Activated B cell treated with CpG ODN at 0.5 μM for 24 hours (primary cell): Measurements from ENCODE around the gene THAP8. TPM values are rescaled to one million over a fixed set of nuclear protein-coding genes. Genes with fewer than 3 reads are reported as not detected.

Experiments
- ATAC-seq: fragments of 200-7000 bp; cut with Tn5 transposase; one replicate; pipeline ENCODE4 v1.10.0; 2021; ENCODE audit warnings: low read depth, mild to moderate bottlenecking, moderate library complexity
- CTCF ChIA-PET: fragments of 350-600 bp; sonication (Branson Sonifier 250); formaldehyde crosslinking; loops from one replicate; lab custom pipeline; 2021; ENCODE audit warnings: antibody characterized with exemption; lab: Charles Lee
- POLR2A ChIA-PET: fragments of 350-600 bp; sonication (Branson Sonifier 250); formaldehyde crosslinking; loops from one replicate; lab custom pipeline; 2021; ENCODE audit warnings: antibody characterized with exemption; lab: Charles Lee
- DNase-seq: peaks from one replicate; pipeline ENCODE4 v3.0.0; 2022
- H3K27ac Mint-ChIP-seq: one replicate; pipeline ENCODE4 v1.8.0; 2020; ENCODE audit warnings: mixed read lengths
- H3K27me3 Mint-ChIP-seq: one replicate; pipeline ENCODE4 v1.8.0; 2021; ENCODE audit warnings: mixed read lengths
- H3K36me3 Mint-ChIP-seq: one replicate; pipeline ENCODE4 v1.8.0; 2021; ENCODE audit warnings: low read depth, mixed read lengths
- H3K4me1 Mint-ChIP-seq: one replicate; pipeline ENCODE4 v1.8.0; 2021; ENCODE audit warnings: mixed read lengths
- H3K4me3 Mint-ChIP-seq: one replicate; pipeline ENCODE4 v1.8.0; 2020; ENCODE audit warnings: mild to moderate bottlenecking, mixed read lengths
- H3K9me3 Mint-ChIP-seq: one replicate; pipeline ENCODE4 v1.8.0; 2020; ENCODE audit warnings: mixed read lengths
- CTCF ChIP-seq: fragments of 200-600 bp; IDR thresholded peaks from one replicate; pipeline ENCODE4 v1.8.0; 2022; ENCODE audit warnings: antibody characterized with exemption, mild to moderate bottlenecking
- intact Hi-C: fragments of 100-400 bp; cut with micrococcal nuclease; formaldehyde crosslinking; loops from one replicate; pipeline ENCODE4 v1.15.1; 2024
- total RNA-seq: library from RNA; stranded (reverse); gene quantifications from 2 replicates; pipeline ENCODE4 v1.2.3, GENCODE V29; 2022

Gene THAP8
- total RNA-seq, 1 donor from 2014 or later, result 2.4 TPM

DNA sequence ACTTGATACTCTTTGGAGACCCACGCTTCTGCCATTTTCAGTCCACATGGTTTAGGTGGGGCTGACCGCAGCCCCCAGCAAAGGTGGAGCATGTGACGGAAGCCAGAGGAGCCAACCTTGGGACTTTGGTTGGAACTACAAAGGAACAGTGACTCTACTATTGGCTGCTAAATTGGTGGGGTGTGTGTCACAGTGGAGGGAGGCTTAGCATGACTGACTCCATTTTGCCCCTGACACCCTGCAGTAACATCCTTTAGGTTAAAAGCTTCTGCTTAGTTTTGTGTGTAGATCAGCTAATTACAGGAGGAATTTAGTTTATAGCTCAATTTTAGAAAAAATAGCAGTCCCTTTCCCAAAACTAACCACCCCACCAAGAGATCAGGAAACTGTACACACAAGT, 52.5 kb downstream of the THAP8 start:
- no peak for DNase-seq
- Mint-ChIP-seq H3K4me1 (peaks cover 13% of the 10 kb centered on the region), H3K36me3 (peaks cover 29% of the 10 kb centered on the region), H3K27ac (no peak overlapping the region), H3K4me3 (no peak overlapping the region), H3K27me3 (no peaks in the 10 kb centered on the region), H3K9me3 (no peaks in the 10 kb centered on the region)
- no peak for ATAC-seq
- ChIA-PET POLR2A (no interaction called here), CTCF (no interaction called here)
- intact Hi-C loops, result no loop called here
- no peak for TF ChIP-seq CTCF

GRCh38 chr19:35996777-35997176, 57.3 kb downstream of the THAP8 start:
- Mint-ChIP-seq H3K4me1 (peaks cover 33% of the 10 kb centered on the region), H3K9me3 (no peaks in the 10 kb centered on the region), H3K27ac (no peak overlapping the region), H3K4me3 (peak overlapping the region; percentile 84), H3K36me3 (peaks cover 28% of the 10 kb centered on the region), H3K27me3 (no peaks in the 10 kb centered on the region)
- ChIA-PET POLR2A (interaction anchor here (0.6 to 2.0 kb wide), 3 partner anchors 15 to 968 kb away, joined by 4 to 19 read pairs (median 10); partner anchors contain the start of gene ALKBH6), CTCF (no interaction called here)
- TF ChIP-seq CTCF, result no peak
- ATAC-seq (no peak), DNase-seq (no peak)
- intact Hi-C loops, result no loop called here

- peak within 1 kb of the TSS; percentile 94 for H3K27ac Mint-ChIP-seq
- intact Hi-C loops, result loop anchor here (1.0 kb wide), 4 partner anchors 19 to 250 kb away; partner anchors contain the start of genes ALKBH6, PSENEN, TBCB and THAP8
- ChIA-PET POLR2A (interaction anchor here (0.5 to 2.8 kb wide), 4 partner anchors 19 to 618 kb away, joined by 3 to 17 read pairs (median 6); partner anchors contain the start of genes ALKBH6, POLR2I, THAP8 and WDR62), CTCF (interaction anchor here (1.0 kb wide), 1 partner anchor 58 kb away, joined by 3 read pairs; the partner anchor contains the start of gene THAP8)
- peaks cover 20% of the 10 kb centered on the region for H3K36me3 Mint-ChIP-seq
- DNase-seq (peak; percentile 88), ATAC-seq (peak; percentile 94)
- H3K27me3 Mint-ChIP-seq, result no peaks in the 10 kb centered on the region
- H3K4me3 Mint-ChIP-seq, result peak within 1 kb of the TSS; percentile 94
- no peak for TF ChIP-seq CTCF
- H3K9me3 Mint-ChIP-seq, result no peaks in the 10 kb centered on the region
- H3K4me1 Mint-ChIP-seq, result peaks cover 33% of the 10 kb centered on the region
Observed at GRCh38 chr19:35995048-35995993, 58.8 kb downstream of the THAP8 start, which contains the start of gene SDHAF1. Gene SDHAF1 (plus strand): TSS chr19:35995188. CDS start chr19:35995275, 87 bp downstream.

- intact Hi-C loops, result no loop called here
- Mint-ChIP-seq H3K36me3 (peaks cover 16% of the 10 kb centered on the region), H3K27ac (peak overlapping the region; percentile 63), H3K9me3 (no peaks in the 10 kb centered on the region), H3K27me3 (no peaks in the 10 kb centered on the region), H3K4me3 (peak overlapping the region; percentile 94), H3K4me1 (peaks cover 31% of the 10 kb centered on the region)
- ATAC-seq (no peak), DNase-seq (no peak)
- no peak for TF ChIP-seq CTCF
- ChIA-PET POLR2A (interaction anchor here (0.7 to 2.8 kb wide), 6 partner anchors 20 to 1316 kb away, joined by 3 to 17 read pairs (median 5); partner anchors contain the start of genes ALKBH6, POLR2I, THAP8 and ZNF790), CTCF (interaction anchor here (0.6 to 0.8 kb wide), 2 partner anchors 60 to 112 kb away, joined by 3 read pairs; partner anchors contain the start of gene THAP8)
Observed at GRCh38 chr19:35993923-35994598, 60.0 kb downstream of the THAP8 start.
